GM18498 (cell line): Measurements from ENCODE around the gene ANKRD6.

Experiments used
- ATAC-seq: cut with Tn5 transposase; IDR thresholded peaks from one replicate; pipeline ENCODE4 v1.9.1; 2021; ENCODE audit warnings: mild to moderate bottlenecking, moderate library complexity; ENCODE audit not compliant: unreplicated experiment

The ANKRD6 gene

DNA sequence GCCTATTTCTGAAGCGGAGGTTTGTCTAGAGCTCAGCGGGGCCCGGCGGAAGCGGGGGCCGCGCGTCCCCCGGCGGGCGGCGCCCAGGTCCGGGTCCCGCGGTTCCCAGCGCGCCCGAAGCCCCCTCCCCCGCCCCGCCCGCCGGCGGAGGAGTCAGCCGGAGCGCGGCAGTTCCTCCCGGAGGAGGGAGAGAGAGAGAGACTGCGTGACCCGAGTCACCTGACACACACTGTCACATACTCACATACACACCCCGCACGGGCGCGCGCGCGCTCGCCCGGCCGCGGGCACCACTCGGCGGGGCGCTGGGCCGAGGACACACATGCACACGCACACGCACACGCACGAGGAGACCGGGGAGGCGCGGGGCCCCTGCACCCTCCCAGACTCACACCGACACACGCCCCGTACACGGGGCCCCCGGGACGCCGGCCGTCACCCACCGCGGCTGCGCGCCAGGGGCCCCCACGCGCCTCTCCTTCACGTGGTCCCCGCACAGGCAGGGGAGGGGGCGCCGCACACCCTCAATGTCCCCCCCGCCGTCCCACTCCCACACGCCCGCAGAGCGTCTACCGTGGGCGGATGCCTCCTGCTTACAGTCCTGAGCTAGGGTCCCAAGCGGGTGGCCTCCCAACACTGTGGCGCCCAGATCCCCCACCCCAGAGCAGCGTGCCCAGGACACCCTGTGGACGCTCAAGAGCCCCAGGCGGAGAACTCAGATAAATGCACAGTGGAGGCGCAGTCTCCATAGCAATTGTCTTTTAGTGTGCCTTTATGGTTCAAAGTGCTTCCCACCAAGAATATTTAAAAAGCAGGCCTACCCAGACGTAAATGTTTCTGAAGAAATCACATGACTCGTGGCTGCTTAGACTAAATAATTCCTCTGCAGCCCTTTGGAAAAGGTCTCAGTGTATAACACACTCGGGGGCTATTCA is 20.6 kb upstream of the ANKRD6 start, which contains the start of gene RRAGD:
RRAGD (minus strand) TSS at position 203 of the 935 bp plus-strand sequence. CDS start 280 bp downstream, outside the sequence.
- ATAC-seq, result peak; percentile 81

DNA sequence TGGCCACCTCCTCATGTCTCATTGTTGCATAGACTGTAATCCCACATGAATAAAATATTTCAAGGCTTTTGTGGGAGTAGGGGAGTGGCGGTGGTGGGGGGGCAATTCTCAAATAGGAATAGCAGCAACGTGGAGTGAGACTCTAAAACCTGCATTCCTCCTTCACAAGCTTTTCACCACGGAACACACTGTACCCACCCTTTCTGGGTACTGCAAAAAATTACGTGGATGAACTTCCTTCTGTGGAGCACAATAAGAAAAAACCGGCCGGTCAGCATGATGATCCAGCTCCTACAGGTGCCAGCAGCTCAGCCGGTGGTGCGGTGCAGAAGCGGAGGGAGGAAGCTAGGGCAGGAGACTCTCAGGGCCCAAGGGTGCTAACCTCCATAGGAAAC is 19.9 kb upstream of the ANKRD6 start:
- no peak for ATAC-seq

DNA sequence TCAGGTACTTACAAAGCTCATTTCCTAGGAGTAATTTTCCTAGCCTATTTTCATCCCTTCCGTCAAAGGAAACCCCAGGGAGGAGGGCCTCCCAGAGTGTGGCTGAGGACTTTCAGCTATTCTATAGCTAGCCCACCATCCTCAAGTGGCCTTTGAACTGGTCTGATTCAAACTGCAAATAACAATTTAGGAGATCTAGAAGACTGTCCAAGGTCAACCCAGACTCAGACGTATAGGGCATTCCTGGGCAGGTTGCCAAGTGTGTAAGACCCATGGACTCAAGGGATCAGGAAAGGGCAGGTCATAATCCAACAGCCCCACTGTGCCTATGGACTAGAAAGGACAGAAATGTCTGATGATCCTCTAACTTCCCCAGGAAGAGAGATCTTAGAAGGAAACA is 18.7 kb upstream of the ANKRD6 start:
- no peak for ATAC-seq

DNA sequence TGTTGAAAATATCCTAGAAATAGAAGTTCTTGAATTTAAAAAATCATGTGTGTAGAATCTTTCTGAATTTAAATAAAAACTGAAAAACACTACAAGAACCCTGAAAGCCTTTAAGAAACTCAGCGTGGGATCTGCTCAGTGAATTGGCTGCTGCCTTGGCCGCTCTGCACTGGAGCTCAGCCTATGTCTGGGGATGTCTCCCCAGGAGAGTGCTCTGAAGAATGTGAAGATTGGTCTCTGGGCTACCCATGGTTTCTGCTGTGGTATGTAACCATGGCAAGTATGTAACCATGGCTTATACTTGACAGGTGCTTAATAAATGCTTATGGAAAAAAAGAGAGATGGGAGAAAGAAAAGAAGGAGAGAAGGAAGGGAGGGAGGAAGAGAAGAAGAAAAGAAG is 17.8 kb upstream of the ANKRD6 start:
- ATAC-seq, result no peak

DNA sequence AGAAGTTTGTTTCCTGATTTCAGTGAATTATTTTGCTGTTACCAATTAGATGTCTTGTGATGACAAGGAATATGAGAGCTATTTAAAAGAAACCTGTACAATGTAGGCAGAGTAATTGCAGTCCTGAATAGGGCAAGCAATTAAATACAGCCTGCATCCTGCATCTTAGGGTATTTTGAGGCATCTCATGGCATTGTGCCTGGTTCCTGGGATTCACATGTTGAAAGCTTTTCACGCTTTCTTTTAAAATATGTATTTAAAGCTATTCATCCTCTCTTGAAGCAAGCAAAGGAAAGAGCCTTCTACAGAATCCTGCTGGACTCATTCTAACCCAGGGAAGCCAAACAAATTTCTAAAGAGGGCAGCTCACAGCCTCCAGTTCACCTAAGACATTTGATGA is 16.2 kb upstream of the ANKRD6 start:
- ATAC-seq, result no peak

DNA sequence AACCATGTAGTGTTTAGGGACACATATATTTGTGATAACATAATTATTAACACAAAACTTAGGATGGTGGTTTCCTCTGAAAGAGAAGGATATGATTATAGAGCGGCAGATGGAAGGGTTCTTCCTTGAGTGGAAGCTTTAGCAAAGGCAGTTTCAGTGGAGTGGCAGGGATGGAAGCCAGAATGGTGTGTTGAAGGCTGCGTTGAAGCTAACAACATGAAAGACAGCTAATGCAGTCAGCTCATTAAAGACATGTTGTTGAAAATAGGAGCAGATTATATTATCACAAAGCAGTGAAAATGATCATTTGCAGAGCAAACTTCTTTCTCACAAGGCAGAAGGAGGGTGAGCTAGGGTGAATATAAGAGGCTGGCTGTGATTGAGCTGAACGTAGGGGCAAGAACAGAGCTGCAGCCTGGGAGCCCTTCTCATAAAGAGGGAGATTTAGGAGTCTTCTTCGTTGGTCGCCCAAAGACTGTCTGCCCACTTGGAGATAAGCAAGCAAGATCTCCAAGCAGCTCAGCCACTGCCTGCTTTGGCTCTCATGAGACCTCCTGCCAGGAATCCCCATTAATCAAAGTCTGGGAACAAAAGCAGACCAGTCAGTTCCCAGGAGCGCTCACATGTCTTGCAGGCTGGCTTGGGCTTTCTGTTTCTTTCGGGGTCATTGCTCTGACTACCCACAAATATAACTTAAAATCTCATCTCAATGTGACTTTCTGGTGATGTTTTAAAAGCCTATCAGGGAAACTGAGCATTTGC is 2.6 kb upstream of the ANKRD6 start:
- no peak for ATAC-seq

DNA sequence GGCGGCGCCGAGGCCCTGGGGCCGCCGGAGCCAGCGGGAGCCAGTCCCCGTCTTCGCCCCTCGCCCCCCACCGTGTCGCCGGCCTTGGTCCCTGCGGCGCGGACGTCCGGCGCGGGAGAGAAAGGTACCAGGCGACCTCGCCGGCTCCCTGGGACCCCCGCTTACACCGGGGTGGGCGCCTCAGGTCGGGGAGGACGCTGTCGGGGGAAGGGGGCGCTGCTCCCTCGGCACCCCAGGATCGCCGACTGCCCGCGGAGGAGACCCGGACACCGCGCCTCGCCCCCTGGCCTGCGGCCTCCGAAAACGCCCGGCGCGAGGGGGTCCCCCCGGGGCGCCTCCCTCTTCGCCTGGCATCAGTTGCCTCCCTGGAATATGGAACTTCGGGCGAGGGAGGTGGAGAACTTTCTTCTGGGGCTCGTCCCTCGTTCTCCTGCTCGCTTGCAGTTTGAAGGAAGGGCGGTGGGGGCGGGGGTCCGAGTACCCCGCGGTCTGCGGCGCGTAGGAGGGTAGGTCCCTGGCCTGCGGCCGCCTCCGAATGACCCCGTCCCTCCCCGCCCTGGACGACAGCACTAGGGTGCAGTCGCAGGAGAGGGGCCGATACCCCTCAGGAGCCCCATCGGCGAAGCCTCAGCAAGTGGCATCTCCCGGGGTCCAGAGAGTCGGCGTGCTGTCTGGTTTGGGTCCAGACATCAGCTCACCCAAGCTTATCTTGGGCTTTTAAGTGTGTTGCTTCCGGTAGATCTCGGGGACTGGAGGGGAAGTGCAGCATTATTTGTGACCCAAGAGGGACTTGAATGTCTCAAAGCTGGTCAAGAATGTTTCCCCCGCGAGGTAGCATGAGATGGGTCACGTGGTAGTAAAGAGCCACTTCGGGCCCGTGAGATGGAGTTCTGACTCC is 549 bp downstream of the ANKRD6 start:
- ATAC-seq, result peak; percentile 44

DNA sequence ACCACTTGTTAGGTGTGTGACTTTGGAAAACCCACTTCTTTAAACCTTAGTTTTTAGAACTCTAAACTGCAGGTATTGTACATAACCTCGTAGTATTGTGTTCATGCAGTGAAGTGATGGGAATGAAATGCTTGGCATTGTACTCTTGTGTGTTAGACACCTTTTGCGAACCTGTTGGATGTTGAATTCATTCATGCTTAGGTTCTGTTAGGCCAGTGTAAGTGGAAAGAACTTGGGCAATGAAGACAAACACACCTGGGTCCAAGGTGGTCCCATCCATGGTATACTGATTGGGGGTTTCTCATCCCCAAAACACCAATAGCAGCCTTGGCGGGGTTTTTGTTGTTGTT is 1.2 kb downstream of the ANKRD6 start:
- no peak for ATAC-seq

DNA sequence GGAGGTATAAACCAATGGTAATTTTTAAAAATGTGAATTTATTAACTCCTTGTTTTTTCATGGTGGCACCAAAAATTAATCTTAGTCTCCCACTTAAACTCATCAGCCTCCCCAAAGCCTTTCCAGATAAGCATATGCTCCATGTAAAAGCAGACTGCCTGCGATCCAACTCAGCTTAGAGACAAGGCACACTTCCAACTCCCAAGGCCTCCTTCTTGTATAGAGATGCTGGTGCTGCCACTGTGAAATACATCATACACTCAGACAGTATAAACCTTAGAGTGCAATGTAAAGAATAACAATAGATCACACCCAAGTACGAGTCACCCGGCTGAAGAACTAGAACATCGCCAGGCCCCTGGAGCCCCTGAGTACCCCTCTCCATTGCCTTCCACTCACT is 2.0 kb downstream of the ANKRD6 start:
- no peak for ATAC-seq

DNA sequence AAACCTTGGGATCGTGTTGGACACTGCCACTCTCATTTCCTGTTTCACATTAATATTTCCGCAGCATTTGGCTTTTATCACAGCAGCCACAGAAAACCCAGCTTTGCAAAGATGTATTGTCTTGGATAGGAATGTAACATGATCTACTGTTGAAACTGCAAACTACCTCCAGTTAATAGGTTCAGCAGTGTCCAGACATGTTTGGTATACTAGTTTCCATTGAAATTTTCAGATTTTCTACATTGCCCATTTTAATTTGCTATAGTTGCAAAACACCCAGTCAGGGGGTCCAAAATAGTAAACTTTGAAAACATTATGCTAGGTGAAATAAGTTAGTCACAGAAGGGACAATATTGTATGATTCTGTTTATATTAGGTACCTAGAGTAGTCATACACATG is 3.3 kb downstream of the ANKRD6 start:
- no peak for ATAC-seq

DNA sequence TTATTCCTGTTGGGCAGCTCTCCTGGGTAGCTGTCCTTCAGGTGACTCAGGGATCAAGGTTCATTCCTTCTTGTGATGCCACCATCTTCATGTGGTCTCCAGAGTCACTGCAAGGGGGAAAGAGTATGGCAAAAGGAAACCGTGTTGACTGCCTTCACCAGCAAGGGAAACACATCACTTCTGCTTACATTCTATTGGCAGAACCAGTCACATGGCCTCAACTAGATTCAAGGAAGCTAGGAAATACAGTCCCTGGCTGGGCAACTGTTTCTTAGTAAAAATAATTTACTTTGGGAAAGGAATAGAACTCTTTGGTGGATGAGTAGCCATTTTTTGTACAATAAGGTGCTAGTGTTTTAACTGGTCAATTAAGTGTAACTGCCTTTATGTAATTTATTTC is 5.3 kb downstream of the ANKRD6 start:
- ATAC-seq, result no peak

DNA sequence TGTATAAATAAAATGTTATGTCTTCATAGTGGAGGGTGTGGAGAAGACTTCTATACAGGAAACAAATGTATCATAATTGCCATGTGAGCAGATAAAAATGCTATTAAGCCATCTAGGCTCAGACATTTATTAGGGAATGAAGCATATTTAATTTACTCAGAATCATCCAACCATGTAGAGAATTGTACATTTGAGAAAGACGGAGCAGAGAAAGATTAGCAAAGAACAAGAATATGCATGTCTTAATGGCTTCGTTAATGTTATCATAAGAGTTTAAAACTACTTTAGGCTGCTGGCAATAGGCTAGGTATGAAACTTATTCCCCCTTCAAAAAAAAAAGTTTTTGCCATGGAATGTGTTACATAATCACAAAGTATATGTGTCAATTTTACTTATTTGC is 6.1 kb downstream of the ANKRD6 start:
- no peak for ATAC-seq

DNA sequence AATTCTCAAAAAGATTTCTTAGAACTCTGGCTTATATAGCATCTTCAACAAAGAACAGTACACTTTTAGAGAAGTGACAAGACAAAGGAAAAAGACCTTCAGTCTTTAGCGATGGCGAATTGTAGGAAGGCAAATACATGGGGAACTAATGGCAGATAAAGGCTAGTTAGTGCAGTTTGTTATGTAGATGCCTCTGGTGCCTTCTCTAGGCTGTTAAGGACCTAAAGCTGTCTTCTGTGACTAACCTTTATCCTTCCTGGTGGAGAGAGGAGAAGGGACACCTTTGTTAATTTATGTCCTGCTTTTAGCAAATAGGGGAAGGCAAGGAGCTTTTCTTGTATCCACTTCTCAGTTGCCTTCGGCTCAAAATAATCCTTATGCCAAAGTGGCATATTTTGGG is 7.2 kb downstream of the ANKRD6 start:
- ATAC-seq, result no peak

DNA sequence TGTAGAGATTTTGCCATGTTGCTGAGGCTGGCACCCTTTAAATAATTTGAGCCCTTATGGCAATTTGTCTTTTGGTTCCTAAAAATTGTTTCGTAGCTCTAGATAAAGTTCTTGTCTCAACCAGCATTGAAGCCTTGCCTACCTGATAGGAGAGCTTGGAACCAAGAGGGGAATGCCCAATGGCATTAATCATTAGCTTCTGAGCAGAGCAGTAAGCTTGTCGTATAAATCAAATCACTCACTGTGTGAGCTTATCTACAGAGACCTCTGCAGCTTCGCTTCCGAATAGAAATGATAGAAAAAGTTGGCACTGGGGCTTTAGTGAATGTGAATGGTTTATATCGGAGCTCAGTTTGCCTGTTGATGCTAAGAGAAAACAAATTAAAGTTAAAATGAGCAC is 10.7 kb downstream of the ANKRD6 start:
- ATAC-seq, result no peak

DNA sequence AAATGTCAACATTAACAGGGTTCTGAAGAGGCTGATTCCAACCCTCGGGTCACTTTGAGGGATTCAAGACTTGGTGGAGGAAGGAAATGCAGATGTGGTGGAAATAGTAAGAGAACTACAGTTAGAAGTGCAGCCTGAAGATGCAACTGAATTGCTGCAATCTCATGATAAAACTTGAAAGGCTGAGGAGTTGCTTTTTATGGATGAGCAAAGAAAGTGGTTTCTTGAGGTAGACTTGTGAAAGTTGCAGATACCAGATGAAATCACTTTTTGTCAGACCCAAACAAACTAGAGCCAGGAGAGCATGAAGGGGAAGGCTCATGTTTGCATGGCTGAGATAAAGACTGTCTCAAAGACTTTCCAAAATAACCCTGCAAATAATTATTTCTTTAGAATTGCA is 16.2 kb downstream of the ANKRD6 start:
- no peak for ATAC-seq

DNA sequence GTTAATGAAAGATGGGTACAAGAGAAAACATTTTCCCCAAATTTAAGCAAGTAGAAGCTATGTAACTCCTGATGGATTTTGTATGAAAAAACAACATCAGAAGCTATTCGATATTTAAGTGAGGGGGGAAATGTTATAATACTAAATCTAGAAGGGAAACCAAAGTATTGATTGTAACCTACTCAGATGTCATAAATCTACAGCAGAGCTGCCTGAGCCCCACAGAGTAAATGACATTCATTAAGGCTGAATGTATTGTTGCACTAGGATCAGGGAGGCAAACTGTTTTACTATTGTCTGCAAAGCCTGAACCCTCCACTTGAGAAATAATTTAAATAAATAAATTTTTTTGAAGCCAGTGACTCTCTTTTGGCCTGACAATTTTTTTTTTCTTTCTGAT is 19.3 kb downstream of the ANKRD6 start:
- no peak for ATAC-seq

DNA sequence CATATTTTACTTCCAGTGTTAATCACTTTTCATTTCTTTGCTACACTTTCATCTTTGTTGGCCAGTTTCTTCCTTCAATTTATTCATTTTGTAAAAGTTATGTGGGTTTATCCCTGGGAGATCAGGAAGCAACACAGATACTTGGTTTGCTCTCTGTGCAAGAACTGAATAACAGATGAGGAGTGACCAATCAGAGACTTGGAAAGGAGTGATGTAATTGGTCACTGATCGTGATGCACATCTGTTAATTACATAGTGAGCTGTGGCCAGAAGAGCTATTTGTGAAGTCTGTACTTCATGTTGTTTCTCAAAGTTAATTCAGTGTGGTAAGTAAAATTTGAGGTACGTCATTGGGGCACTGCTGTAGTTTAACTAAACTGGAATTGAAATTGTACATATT is 21.3 kb downstream of the ANKRD6 start:
- no peak for ATAC-seq

DNA sequence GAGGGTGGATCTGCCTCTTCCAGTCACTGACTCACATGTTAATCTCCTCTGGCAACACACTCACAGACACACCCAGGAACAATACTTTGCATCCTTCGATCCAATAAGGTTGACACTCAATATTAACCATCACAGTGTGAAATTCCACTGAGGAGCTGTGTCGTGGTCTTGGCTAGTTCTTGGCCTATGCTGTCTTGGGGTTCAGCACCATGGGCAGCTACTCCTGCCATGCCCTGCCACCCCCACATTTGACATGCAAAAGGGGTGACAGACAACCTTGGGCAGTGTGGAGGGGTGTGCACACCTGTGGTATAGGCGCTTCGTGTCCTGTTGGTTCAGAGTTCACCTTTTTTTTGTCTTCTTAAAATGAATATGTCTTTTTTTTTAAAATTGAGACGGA is 25.8 kb downstream of the ANKRD6 start:
- ATAC-seq, result no peak

DNA sequence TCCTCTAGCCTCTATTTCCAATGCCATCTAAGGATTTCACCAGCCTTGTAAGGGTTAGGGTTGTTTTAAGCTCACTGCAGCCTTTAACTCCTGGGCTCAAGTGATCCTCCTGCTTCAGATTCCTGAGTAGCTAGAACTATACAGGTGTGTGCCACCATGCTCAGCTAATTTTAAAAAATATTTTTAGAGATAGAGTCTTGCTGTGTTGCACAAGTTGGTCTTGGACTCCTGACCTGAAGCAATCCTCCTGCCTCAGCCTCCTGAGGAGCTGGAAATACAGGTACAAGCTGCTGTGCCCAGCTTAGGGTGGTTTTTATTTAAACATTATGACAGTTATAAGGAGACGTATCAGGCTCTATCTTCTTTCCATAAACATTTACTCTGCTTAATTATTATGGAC is 26.5 kb downstream of the ANKRD6 start:
- no peak for ATAC-seq

DNA sequence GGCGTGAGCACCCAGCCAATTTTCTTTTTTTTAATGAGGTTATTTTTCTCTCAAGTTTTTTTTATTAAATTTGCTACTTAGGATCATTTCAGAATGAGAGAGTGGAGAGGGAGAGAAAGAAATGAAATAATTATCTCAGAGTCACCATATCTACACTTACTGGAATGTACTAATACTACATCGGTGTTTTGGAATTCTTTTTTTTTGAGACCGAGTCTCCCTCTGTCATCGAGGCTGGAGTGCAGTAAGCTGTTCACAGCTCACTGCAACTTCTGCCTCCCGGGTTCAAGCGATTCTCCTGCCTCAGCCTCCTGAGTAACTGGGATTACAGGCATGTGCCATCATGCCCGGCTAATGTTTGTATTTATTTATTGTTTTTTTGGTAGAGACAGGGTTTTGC is 27.8 kb downstream of the ANKRD6 start:
- ATAC-seq, result no peak

DNA sequence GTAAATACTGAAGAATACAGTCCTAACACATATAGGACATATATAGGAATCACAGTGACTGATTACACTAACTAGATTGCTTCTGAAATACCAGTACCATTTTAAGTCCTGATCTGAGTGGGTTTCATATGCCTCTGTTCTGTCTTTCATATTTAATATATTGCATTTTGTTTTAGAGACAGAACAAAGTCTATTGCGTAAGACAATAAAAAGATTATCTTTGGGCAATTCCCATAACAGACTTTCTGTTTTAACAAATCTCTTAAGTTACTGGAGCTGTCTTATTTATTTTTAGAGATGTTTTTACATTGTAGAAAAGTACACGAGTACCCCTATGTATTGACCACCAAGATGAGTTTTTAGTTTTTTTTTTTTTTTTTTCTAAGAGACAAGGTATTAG is 29.6 kb downstream of the ANKRD6 start:
- no peak for ATAC-seq
